ENCODE data around the gene HEG1.

The HEG1 gene

GRCh38 chr3:125055331-125055912 lies 375 bp downstream of the HEG1 start:
- Histone ChIP-seq H3K27me3 (replicated peaks; ENCODE audit: insufficient read depth, low read length) (peaks cover 20% of the 10 kb centered on the region; the same call in 1 of the 2 replicates), H3K9me3 (replicated peaks; ENCODE audit: insufficient read depth, low read length) (no peaks in the 10 kb centered on the region), H3K9ac (ENCODE audit: low read length) (no peak overlapping the region; the same call in 1 of the 2 replicates), H4K20me1 (ENCODE audit: insufficient read depth, low read length) (no peaks in the 10 kb centered on the region), H3K4me2 (ENCODE audit: low read depth, low read length) (peak overlapping the region; percentile 88), H3K79me2 (ENCODE audit: low read length) (no peaks in the 10 kb centered on the region), H3F3A (ENCODE audit: insufficient read depth, low read length) (no peaks in the 10 kb centered on the region), H3K4me3 (ENCODE audit: low read length) (peak overlapping the region; percentile 68), H2AFZ (ENCODE audit: low read length) (peak overlapping the region; percentile 36), H3K9me2 (replicated peaks; ENCODE audit: insufficient read depth, low read length) (no peaks in the 10 kb centered on the region), H3K36me3 (replicated peaks; ENCODE audit: insufficient read depth, low read length) (no peaks in the 10 kb centered on the region), H3K27ac (ENCODE audit: low read length) (no peak overlapping the region), H3K4me1 (ENCODE audit: low read length) (no peaks in the 10 kb centered on the region)
- no peak for DNase-seq
- TF ChIP-seq EZH2 (optimal IDR thresholded peaks at IDR 0.05; ENCODE audit: low read depth, low read length) (no peak), EZH2phosphoT487 (IDR thresholded peaks at IDR 0.05; ENCODE audit: low read length) (no peak), CTCF (IDR thresholded peaks at IDR 0.05; ENCODE audit: low read length) (no peak)

GRCh38 chr3:125054449-125055329 lies 1.1 kb downstream of the HEG1 start:
- peaks cover 15% of the 10 kb centered on the region; the same call in 1 of the 2 replicates for H3K27me3 ChIP-seq (replicated peaks; ENCODE audit: insufficient read depth, low read length)
- peak overlapping the region; percentile 68 for H3K4me3 ChIP-seq (ENCODE audit: low read length)
- H4K20me1 ChIP-seq (ENCODE audit: insufficient read depth, low read length): no peaks in the 10 kb centered on the region
- no peak overlapping the region for H3K27ac ChIP-seq (ENCODE audit: low read length)
- no peaks in the 10 kb centered on the region for H3K4me1 ChIP-seq (ENCODE audit: low read length)
- no peaks in the 10 kb centered on the region for H3K9me2 ChIP-seq (replicated peaks; ENCODE audit: insufficient read depth, low read length)
- no peak overlapping the region; the same call in 1 of the 2 replicates for H3K9ac ChIP-seq (ENCODE audit: low read length)
- peak; percentile 67 for DNase-seq
- H3F3A ChIP-seq (ENCODE audit: insufficient read depth, low read length): no peaks in the 10 kb centered on the region
- H3K9me3 ChIP-seq (replicated peaks; ENCODE audit: insufficient read depth, low read length): no peaks in the 10 kb centered on the region
- no peaks in the 10 kb centered on the region for H3K36me3 ChIP-seq (replicated peaks; ENCODE audit: insufficient read depth, low read length)
- H3K4me2 ChIP-seq (ENCODE audit: low read depth, low read length): peak overlapping the region; percentile 88
- H3K79me2 ChIP-seq (ENCODE audit: low read length): no peaks in the 10 kb centered on the region
- peak overlapping the region; percentile 61 for H2AFZ ChIP-seq (ENCODE audit: low read length)
- TF ChIP-seq EZH2 (optimal IDR thresholded peaks at IDR 0.05; ENCODE audit: low read depth, low read length) (no peak), CTCF (IDR thresholded peaks at IDR 0.05; ENCODE audit: low read length) (no peak), EZH2phosphoT487 (IDR thresholded peaks at IDR 0.05; ENCODE audit: low read length) (no peak)

- DNase-seq: no peak
- Histone ChIP-seq H2AFZ (ENCODE audit: low read length) (no peak overlapping the region), H4K20me1 (ENCODE audit: insufficient read depth, low read length) (no peaks in the 10 kb centered on the region), H3K4me2 (ENCODE audit: low read depth, low read length) (peak overlapping the region; percentile 88), H3K36me3 (replicated peaks; ENCODE audit: insufficient read depth, low read length) (no peaks in the 10 kb centered on the region), H3K9me2 (replicated peaks; ENCODE audit: insufficient read depth, low read length) (no peaks in the 10 kb centered on the region), H3K4me1 (ENCODE audit: low read length) (no peaks in the 10 kb centered on the region), H3K9me3 (replicated peaks; ENCODE audit: insufficient read depth, low read length) (no peaks in the 10 kb centered on the region), H3F3A (ENCODE audit: insufficient read depth, low read length) (no peaks in the 10 kb centered on the region), H3K27me3 (replicated peaks; ENCODE audit: insufficient read depth, low read length) (peaks cover 15% of the 10 kb centered on the region; the same call in 1 of the 2 replicates), H3K79me2 (ENCODE audit: low read length) (no peaks in the 10 kb centered on the region), H3K4me3 (ENCODE audit: low read length) (no peak overlapping the region), H3K27ac (ENCODE audit: low read length) (no peak overlapping the region), H3K9ac (ENCODE audit: low read length) (no peak overlapping the region)
- TF ChIP-seq EZH2 (optimal IDR thresholded peaks at IDR 0.05; ENCODE audit: low read depth, low read length): no peak
- TF ChIP-seq CTCF (IDR thresholded peaks at IDR 0.05; ENCODE audit: low read length): no peak
- TF ChIP-seq EZH2phosphoT487 (IDR thresholded peaks at IDR 0.05; ENCODE audit: low read length): no peak
These were observed 1.7 kb downstream of the HEG1 start for GRCh38 chr3:125054062-125054448.
